Colonic mucosa (tissue), 4 donors: Measurements from ENCODE around the gene FAT1. TPM values are rescaled to one million over a fixed set of nuclear protein-coding genes. Genes with fewer than 3 reads are reported as not detected.

Source experiments
- DNase-seq: peaks from one replicate; pipeline ENCODE4 v3.0.0-alpha.2; 2020
- H3K27ac ChIP-seq: fragments of 200-600 bp; one replicate; pipeline ENCODE4 v1.8.0; 2021
- H3K27me3 ChIP-seq: fragments of 200-600 bp; one replicate; pipeline ENCODE4 v1.8.0; 2021
- H3K36me3 ChIP-seq: fragments of 200-600 bp; one replicate; pipeline ENCODE4 v1.8.0; 2021
- H3K4me1 ChIP-seq: fragments of 200-600 bp; one replicate; pipeline ENCODE4 v1.8.0; 2021; ENCODE audit warnings: mild to moderate bottlenecking
- H3K4me3 ChIP-seq: fragments of 200-600 bp; one replicate; pipeline ENCODE4 v1.8.0; 2021
- H3K9ac ChIP-seq, 2 donors: one replicate each; pipeline ENCODE4 v1.7.0; 2013; ENCODE audit warnings: control low read depth in 2 of 2, low read depth in 2 of 2, low read length in 2 of 2
- H3K9me3 ChIP-seq: fragments of 200-600 bp; one replicate; pipeline ENCODE4 v1.8.0; 2021
- CTCF ChIP-seq: fragments of 200-600 bp; IDR thresholded peaks from one replicate; pipeline ENCODE4 v1.8.0; 2022; ENCODE audit warnings: antibody characterized with exemption, mild to moderate bottlenecking
- intact Hi-C: fragments of 100-400 bp; cut with DNase I; formaldehyde crosslinking; loops from one replicate; pipeline ENCODE4 v1.14.1; 2022
- total RNA-seq, 2 donors: library from RNA; stranded (reverse); fragmentation: NEBNext Ultra II Directional in 1 of 2; extraction: Animal tissue kit (Norgen Biotek cat#: 25700) in 1 of 2; gene quantifications; one replicate each; pipeline ENCODE4 v1.2.1, GENCODE V29; 2021
- donor health status: healthy.
- donor health status: DM: no; HTN: no; CAD: no.
- donor health status: DM: no; HTN: no; CAD: no.

The FAT1 gene
- total RNA-seq, 2 donors from 2014 or later, result 243 to 300 TPM

DNA sequence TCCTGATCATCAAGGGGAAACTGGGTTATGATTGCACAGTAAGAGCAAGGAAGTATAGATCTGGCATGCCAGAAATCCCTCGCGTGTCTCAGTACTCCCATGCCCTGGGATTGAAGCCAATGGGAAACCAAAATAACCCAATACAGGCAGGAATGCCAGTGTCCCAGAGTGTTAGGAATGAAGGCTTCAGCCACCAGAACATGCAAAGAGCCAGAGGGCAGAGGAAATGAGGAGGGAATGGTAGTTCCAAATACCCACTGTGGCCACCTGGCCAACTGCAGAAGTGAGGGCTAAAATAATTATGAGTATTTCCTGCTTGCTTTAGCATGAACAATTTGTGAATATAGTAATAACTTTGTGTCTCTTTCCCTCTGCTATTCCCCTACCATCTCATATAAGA, 180.4 kb downstream of the FAT1 start:
- H3K4me3 ChIP-seq, result no peak overlapping the region
- no peak for DNase-seq
- no peaks in the 10 kb centered on the region for H3K36me3 ChIP-seq
- no peak for TF ChIP-seq CTCF
- H3K27ac ChIP-seq, result no peak overlapping the region
- H3K9me3 ChIP-seq, result no peaks in the 10 kb centered on the region
- H3K4me1 ChIP-seq, result no peaks in the 10 kb centered on the region
- H3K9ac ChIP-seq, result no peak overlapping the region
- intact Hi-C loops, result no loop called here
- no peaks in the 10 kb centered on the region for H3K27me3 ChIP-seq

DNA sequence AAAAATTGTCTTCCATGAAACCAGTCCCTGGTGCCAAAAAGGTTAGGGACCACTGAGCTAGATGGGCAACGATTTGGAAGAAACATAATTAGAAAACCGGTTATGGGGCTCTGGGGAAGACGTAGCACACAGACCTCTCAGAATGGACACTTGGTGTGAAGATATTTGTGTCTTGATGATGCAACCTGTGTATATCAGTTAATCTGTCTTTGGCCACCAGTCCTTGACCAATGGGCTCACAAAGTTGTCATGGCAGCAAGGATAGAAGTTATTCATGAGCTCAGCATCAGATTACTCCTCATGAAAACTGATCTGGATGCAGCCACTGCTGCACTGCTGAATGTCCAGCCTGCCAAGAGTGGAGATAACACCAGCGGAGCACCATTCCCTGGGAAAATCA, 181.9 kb downstream of the FAT1 start:
- no peak for TF ChIP-seq CTCF
- Histone ChIP-seq H3K27ac (no peak overlapping the region), H3K27me3 (no peaks in the 10 kb centered on the region), H3K36me3 (no peaks in the 10 kb centered on the region), H3K4me3 (no peak overlapping the region), H3K4me1 (no peaks in the 10 kb centered on the region), H3K9ac (no peak overlapping the region), H3K9me3 (no peaks in the 10 kb centered on the region)
- DNase-seq, result no peak
- intact Hi-C loops, result no loop called here

DNA sequence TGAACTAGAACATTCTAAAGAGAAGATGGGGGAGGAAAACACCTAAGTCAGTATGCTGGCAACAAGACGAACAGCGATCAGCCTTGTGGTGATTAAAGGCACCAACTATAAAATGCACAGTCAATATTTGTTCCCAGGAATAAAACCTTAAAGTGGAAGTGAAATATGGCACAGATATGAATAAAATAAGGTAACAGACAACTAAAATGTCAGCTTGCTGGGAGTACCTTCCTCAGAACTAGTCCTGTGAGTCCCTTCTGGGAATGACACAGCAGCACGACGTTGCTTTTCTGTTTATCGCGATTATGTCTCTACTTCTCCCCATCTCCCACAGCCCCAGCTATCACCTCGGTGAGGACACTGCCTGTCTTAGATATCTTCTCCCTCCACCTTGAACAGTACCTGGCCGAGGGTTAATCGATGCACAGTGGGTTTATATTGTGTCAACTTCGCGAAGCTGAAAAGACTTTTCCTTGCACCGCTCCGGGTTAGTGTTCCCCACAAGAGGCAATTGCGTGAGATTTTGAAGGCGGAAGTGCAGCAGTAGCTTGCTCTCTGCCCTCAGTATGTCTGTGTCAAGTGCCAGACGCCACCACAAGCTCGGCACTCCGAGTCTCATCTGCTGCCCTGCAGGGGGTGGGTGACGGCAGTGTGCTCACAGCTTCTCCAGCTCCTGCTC, 185.7 kb downstream of the FAT1 start:
- H3K9me3 ChIP-seq, result no peaks in the 10 kb centered on the region
- H3K27me3 ChIP-seq, result no peaks in the 10 kb centered on the region
- H3K9ac ChIP-seq, result peak overlapping the region in 1 of 2 donors; percentile 12
- no peaks in the 10 kb centered on the region for H3K36me3 ChIP-seq
- intact Hi-C loops, result no loop called here
- H3K27ac ChIP-seq, result peak overlapping the region; percentile 51
- H3K4me1 ChIP-seq, result no peaks in the 10 kb centered on the region
- peak; percentile 23 for DNase-seq
- no peak for TF ChIP-seq CTCF
- no peak overlapping the region for H3K4me3 ChIP-seq

Other genes starting within 250 kb of the FAT1 start
- 1 to 10 TPM; 1.3 to 3.9 TPM for gene MTNR1A, start 168.3 kb downstream of the FAT1 start, total RNA-seq